ENCODE data around the gene GAB2. TPM values are rescaled to one million over a fixed set of nuclear protein-coding genes. Genes with fewer than 3 reads are reported as not detected.
A peak's percentile ranks its signal among the peaks of the same experiment; 100 is the strongest.

The GAB2 gene
- total RNA-seq, 1 experiment from 2014 or later: 10.6 TPM

- Mint-ChIP-seq H3K4me3 (ENCODE audit: low read depth, unreplicated experiment) (no peak overlapping the region), H3K27me3 (ENCODE audit: unreplicated experiment) (no peaks in the 10 kb centered on the region), H3K27ac (ENCODE audit: unreplicated experiment) (no peak overlapping the region), H3K4me1 (ENCODE audit: low read depth, unreplicated experiment) (peaks cover 5% of the 10 kb centered on the region), H3K36me3 (ENCODE audit: insufficient read depth, unreplicated experiment) (no peaks in the 10 kb centered on the region), H3K9me3 (ENCODE audit: low read depth, unreplicated experiment) (no peaks in the 10 kb centered on the region)
- no TSS peak for BruUV-seq (replicated peaks)
- intact Hi-C loops (cut with micrococcal nuclease; ENCODE audit: unreplicated experiment): no loop called here
- TF ChIP-seq CTCF (IDR thresholded peaks at IDR 0.05; ENCODE audit: unreplicated experiment): no peak
- CTCF ChIA-PET: no interaction called here
- no peak for DNase-seq
These were observed 47.0 kb downstream of the GAB2 start for GRCh38 chr11:78370406-78371172.

GRCh38 chr11:78365381-78365792 lies 52.2 kb downstream of the GAB2 start:
- TF ChIP-seq CTCF (IDR thresholded peaks at IDR 0.05; ENCODE audit: unreplicated experiment): no peak
- DNase-seq: peak; percentile 61
- no TSS peak for BruUV-seq (replicated peaks)
- intact Hi-C loops (cut with micrococcal nuclease; ENCODE audit: unreplicated experiment): loop anchor here (5.0 to 10.0 kb wide), 2 partner anchors 68 to 211 kb away; no protein-coding TSS in a partner anchor
- Mint-ChIP-seq H3K4me1 (ENCODE audit: low read depth, unreplicated experiment) (peaks cover 13% of the 10 kb centered on the region), H3K4me3 (ENCODE audit: low read depth, unreplicated experiment) (no peak overlapping the region), H3K9me3 (ENCODE audit: low read depth, unreplicated experiment) (no peaks in the 10 kb centered on the region), H3K36me3 (ENCODE audit: insufficient read depth, unreplicated experiment) (no peaks in the 10 kb centered on the region), H3K27ac (ENCODE audit: unreplicated experiment) (no peak overlapping the region), H3K27me3 (ENCODE audit: unreplicated experiment) (no peaks in the 10 kb centered on the region)
- CTCF ChIA-PET: interaction anchor here (0.9 kb wide), 1 partner anchor 13 kb away, joined by 4 read pairs; no protein-coding TSS in a partner anchor

GRCh38 chr11:78364128-78364751 lies 53.4 kb downstream of the GAB2 start:
- no peak overlapping the region for H3K27ac Mint-ChIP-seq (ENCODE audit: unreplicated experiment)

More at GRCh38 chr11:78364128-78364751, 53.4 kb downstream of the GAB2 start:
- Mint-ChIP-seq H3K4me3 (ENCODE audit: low read depth, unreplicated experiment) (no peak overlapping the region), H3K4me1 (ENCODE audit: low read depth, unreplicated experiment) (peaks cover 13% of the 10 kb centered on the region), H3K9me3 (ENCODE audit: low read depth, unreplicated experiment) (no peaks in the 10 kb centered on the region), H3K27me3 (ENCODE audit: unreplicated experiment) (no peaks in the 10 kb centered on the region), H3K36me3 (ENCODE audit: insufficient read depth, unreplicated experiment) (no peaks in the 10 kb centered on the region)
- BruUV-seq (replicated peaks): no TSS peak
- CTCF ChIA-PET: interaction anchor here (0.6 kb wide), 1 partner anchor 152 kb away, joined by 4 read pairs; no protein-coding TSS in a partner anchor
- DNase-seq: no peak
- TF ChIP-seq CTCF (IDR thresholded peaks at IDR 0.05; ENCODE audit: unreplicated experiment): no peak
- intact Hi-C loops (cut with micrococcal nuclease; ENCODE audit: unreplicated experiment): loop anchor here (10.0 kb wide), 1 partner anchor 209 kb away; no protein-coding TSS in a partner anchor

Measured in Calu3 (cell line).